ENCODE measurements around the gene CCDC110.
A peak's percentile ranks its signal among the peaks of the same experiment; 100 is the strongest.

The CCDC110 gene

DNA sequence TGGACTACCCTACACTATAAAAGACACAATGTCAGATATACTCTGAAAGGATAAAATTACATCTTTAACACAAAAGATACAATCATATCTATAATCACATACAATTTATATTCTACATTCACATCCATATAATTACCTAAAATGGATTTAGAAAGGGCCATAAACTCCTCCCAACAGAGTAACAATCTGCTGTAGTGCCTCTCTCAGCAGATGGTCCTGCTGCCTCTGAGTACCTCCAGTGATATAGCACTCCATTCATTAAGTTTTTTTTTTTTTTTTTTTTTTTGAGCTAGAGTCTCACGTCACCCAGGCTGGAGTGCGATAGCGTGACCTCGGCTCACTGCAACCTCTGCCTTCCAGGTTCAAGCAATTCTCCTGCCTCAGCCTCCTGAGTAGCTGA, 67.5 kb downstream of the CCDC110 start:
- TF ChIP-seq, protein P1, sequence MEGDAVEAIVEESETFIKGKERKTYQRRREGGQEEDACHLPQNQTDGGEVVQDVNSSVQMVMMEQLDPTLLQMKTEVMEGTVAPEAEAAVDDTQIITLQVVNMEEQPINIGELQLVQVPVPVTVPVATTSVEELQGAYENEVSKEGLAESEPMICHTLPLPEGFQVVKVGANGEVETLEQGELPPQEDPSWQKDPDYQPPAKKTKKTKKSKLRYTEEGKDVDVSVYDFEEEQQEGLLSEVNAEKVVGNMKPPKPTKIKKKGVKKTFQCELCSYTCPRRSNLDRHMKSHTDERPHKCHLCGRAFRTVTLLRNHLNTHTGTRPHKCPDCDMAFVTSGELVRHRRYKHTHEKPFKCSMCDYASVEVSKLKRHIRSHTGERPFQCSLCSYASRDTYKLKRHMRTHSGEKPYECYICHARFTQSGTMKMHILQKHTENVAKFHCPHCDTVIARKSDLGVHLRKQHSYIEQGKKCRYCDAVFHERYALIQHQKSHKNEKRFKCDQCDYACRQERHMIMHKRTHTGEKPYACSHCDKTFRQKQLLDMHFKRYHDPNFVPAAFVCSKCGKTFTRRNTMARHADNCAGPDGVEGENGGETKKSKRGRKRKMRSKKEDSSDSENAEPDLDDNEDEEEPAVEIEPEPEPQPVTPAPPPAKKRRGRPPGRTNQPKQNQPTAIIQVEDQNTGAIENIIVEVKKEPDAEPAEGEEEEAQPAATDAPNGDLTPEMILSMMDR (conservative IDR thresholded peaks at IDR 0.05; ENCODE audit: low read depth) = no peak
- ChIA-PET POLR2A (ENCODE audit: low non-redundant PET) (no interaction called here), CTCF (interaction anchor here (0.7 kb wide), 1 partner anchor 194 kb away, joined by 6 read pairs; the partner anchor contains the start of gene SNX25)
- H3K27ac ChIP-seq = no peak overlapping the region
- DNase-seq (ENCODE audit: low spot score) = no peak

DNA sequence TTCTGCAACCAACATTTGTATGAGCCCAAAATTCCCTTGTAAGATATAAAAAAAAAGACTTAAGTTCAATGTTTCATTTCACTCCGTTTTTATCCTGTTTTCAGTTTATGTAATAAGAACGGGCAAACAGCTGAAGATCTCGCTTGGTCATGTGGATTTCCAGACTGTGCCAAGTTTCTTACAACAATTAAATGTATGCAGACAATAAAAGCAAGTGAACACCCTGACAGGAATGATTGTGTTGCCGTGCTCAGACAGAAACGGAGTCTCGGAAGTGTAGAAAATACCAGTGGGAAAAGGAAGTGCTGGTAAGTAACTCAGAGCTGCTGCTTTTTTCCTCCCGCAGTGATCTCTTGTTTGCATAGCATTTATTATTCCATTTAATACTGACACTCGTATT, 72.1 kb downstream of the CCDC110 start:
- POLR2A ChIA-PET (ENCODE audit: low non-redundant PET) = no interaction called here
- CTCF ChIA-PET = no interaction called here
- no peak overlapping the region for H3K27ac ChIP-seq

GRCh38 chr4:185398618-185399017, 72.9 kb downstream of the CCDC110 start:
- CTCF ChIA-PET = no interaction called here
- no peak for DNase-seq (ENCODE audit: low spot score)
- no peak overlapping the region for H3K27ac ChIP-seq
- TF ChIP-seq, protein P1 (conservative IDR thresholded peaks at IDR 0.05; ENCODE audit: low read depth) = no peak
- POLR2A ChIA-PET (ENCODE audit: low non-redundant PET) = no interaction called here

More for the DNA sequence above, 72.1 kb downstream of the CCDC110 start:
- DNase-seq (ENCODE audit: low spot score) = no peak
- TF ChIP-seq, protein P1 (conservative IDR thresholded peaks at IDR 0.05; ENCODE audit: low read depth) = no peak

DNA sequence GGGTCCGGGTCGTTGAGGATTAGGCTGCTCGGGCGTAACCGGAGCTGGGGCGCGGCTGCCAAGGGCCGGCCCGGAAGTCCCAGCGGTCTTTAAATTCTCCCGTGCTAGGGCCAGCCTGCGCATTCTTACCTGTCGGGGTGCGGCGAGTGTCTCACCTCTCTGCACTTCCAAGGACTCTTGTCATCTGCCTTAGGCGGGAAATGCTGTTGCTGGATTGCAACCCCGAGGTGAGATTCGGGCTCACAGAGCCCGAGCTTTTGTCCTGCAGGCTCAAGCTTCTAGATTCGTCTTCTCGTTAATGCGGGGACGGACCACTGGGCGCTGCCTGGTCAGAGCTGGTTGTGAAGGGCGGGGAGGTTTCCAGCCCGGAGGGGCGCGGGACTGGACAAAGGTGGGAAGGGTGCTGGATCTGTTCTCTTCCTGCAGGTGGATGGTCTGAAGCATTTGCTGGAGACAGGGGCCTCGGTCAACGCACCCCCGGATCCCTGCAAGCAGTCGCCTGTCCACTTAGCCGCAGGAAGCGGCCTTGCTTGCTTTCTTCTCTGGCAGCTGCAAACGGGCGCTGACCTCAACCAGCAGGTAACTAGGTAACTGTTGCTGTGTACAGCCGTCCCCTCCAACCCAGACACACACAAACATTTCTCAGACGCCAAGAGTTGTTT, 74.7 kb downstream of the CCDC110 start, which contains the start of gene ANKRD37:
ANKRD37 (plus strand) TSS at position 118 of the 662 bp plus-strand sequence; CDS start at position 201, 83 bp downstream.
- peak; percentile 38 for DNase-seq (ENCODE audit: low spot score)
- peak within 1 kb of the TSS; percentile 99 for H3K27ac ChIP-seq
- CTCF ChIA-PET = interaction anchor here (0.6 to 0.9 kb wide), 4 partner anchors 187 to 206 kb away, joined by 3 to 4 read pairs (median 4); no protein-coding TSS in a partner anchor
- POLR2A ChIA-PET (ENCODE audit: low non-redundant PET) = interaction anchor here (0.7 to 1.5 kb wide), 4 partner anchors 29 to 199 kb away, joined by 3 to 4 read pairs (median 3); partner anchors contain the start of genes SNX25 and UFSP2
- TF ChIP-seq, protein P1 (conservative IDR thresholded peaks at IDR 0.05; ENCODE audit: low read depth) = no peak

DNA sequence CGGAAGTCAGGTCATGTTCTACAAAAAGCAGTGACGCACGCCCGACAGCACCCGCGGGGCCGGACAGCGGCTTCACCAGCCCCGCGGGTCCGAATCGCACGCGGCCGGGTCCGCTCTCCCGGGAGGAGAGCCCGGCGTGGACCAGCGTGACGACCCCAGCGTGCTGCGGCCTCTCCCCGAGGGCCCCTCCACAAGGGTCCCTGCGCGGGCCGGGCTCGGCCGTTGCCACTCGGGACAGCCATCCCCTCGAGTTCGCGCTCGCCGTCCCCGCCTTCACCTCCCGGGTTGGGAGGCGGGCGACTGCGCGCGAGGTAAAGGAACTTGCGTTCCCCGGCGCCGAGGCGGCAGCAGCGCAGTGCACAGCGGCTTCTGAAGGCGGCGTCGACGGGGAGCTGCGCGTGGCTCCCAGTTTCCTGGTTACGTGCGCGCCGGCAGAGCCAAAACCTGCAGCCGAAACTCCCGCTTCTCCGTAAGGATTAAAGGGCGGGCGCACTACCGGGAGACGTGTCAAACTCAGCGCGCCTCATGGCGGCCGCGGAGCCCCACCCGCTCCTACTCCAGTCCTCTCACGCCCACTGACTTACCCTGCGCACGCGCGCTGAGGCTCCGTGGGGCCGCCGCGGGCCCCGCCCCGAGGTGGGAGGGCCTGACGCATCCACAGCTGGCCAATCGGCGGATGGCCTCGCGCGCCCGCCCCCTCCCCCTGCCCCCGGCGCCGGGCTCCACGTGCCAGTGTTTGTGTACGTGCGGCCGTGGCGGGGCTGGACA, 75.4 kb downstream of the CCDC110 start:
- TF ChIP-seq, protein P1 (conservative IDR thresholded peaks at IDR 0.05; ENCODE audit: low read depth) = no peak

More for the DNA sequence above, 75.4 kb downstream of the CCDC110 start:
- H3K27ac ChIP-seq = peak overlapping the region; percentile 99
- peak; percentile 98 for DNase-seq (ENCODE audit: low spot score)
- ChIA-PET CTCF (interaction anchor here (0.5 to 0.9 kb wide), 2 partner anchors 12 to 201 kb away, joined by 3 to 4 read pairs; no protein-coding TSS in a partner anchor), POLR2A (ENCODE audit: low non-redundant PET) (interaction anchor here (0.7 to 1.5 kb wide), 5 partner anchors 30 to 199 kb away, joined by 3 to 4 read pairs (median 3); partner anchors contain the start of genes SNX25 and UFSP2)
